SIG-M5 treated with dmso at 0.1 percent for 504 hours (cell line): ENCODE measurements around the gene ZNF532.
A peak's percentile ranks its signal among the peaks of the same experiment; 100 is the strongest.
"Not testable (repeated sequence)": the region's sequence is repeated elsewhere in the genome, so short reads cannot be mapped to it uniquely, and the experiment has no call there.

Experiments
- DNase-seq: peaks from one replicate; lab custom pipeline; 2025; ENCODE audit not compliant: unreplicated experiment; lab: John Stamatoyannopoulos, UW

The ZNF532 gene

DNA sequence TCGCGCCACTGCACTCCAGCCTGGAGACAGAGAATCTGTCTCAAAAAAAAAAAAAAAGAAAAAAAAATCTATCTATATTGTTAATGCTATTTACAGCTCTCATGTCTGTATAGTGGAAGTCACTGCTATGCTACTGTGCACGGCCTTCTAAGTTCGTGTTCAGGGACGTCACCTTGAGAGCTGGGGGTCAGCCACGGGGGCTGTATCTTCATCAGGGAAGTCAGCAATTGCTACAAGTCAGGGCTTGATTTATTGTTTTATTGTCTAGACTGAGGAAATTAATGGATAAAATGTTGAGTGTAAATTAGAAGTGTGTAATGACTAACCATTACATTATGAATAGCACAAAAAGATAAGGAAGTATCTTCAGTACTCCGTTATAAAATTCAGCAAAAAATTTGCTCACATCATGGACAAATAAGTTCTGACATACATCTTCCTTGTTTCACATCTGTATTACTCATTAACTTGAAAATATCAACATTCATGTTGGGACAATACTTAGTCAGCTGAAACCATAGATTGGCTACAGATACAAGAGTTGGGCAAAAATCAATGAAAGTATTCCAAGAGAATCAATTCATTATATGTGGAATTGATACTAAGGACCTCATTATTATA is 138.4 kb downstream of the ZNF532 start:
- DNase-seq, result no peak

DNA sequence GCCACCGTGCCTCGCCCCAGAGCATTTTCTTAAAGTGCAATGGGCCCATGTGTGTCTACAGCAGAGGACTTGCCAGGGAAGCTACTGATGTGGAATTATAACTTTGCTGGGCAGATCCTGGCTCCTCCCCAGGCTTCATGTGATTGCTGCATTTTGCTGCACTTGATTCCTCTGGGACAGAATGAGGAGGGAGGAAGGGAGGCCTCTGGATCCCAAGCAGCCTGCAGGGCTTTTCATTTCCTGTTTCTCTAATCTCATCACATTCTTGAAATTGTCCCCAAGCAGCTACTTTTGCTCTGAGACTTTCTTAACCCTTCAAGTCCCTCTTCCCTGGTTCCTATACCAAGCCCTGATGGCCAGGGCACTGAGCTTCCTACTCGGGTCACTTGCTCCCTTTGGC is 140.6 kb downstream of the ZNF532 start:
- DNase-seq, result no peak

DNA sequence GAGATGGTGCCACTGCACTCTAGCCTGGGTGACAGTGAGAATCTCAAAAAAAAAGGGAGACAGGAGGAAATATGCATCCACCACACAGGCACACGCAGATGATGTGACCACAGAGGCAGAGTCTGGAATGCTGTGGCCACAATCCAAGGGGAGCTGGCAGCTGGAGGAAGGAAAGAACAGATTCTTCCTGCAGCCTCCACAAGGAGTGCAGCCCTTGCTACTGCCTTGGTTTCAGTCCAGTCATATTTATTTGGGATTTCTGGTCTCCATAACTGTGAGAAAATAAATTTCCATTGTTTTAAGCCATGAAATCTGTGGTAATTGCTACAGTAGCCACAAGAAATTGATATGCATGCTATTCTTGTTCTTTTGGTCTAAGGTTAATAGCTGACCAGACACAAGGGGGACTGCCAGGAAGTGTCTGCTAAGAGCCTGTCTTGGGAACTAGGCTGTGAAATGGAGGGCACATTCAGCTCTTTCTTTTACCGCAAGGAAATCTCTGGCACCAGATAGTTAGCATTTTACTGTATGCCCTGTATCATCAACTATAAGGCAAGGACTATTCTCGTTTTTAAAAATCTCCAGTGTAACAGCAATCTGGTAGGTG is 141.9 kb downstream of the ZNF532 start:
- no peak for DNase-seq

DNA sequence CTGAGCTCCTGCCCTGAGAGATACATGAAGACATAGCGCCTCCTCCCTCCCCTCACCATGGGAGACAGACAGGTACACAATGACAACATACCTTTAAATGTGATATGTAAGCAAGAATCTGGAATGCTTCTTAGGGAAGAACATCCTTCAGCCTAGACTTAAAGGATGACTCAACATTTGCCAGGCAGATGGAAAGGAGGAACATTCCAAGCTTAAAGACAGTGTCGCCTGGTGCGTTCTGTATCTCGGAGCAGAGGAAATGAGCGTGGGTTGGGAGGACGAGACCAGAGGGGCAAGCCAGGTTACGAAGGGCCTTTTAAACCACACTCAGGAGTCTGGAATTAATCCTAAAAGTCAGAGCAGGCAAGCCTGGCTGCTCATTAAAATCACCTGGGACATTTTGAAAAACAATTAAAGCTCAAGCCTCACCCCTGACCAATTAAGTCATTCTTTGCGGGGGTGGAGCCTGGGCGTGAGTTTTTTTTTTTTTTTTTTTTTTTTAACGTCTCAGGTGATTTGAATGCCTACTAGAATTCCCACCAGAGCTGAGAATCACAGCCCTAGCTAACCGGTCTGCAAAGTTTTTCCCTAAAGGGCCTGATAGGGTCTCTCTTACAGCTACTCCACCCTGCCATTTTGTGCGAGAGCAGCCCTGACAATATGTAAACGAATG is 143.8 kb downstream of the ZNF532 start:
- DNase-seq, result no peak

DNA sequence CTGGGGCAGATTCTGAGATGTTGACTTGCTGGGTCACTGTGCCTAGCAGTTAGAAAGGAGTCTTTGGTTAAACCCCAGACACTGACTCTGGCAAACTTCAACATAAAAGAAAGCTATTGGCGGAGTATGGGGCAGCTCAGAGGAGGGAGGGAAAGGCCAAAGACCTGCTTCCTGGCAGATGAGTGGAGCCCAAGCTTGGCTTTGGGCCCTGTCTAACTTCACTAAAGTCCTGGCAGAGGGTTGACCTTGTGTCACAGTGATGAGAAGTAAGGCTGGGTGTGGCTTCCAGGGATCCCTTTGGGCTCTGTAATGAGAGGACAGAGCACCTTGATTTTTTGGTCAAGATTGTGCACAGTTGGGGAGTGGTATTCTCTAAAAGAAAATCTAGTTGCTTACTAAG is 145.2 kb downstream of the ZNF532 start:
- no peak for DNase-seq

DNA sequence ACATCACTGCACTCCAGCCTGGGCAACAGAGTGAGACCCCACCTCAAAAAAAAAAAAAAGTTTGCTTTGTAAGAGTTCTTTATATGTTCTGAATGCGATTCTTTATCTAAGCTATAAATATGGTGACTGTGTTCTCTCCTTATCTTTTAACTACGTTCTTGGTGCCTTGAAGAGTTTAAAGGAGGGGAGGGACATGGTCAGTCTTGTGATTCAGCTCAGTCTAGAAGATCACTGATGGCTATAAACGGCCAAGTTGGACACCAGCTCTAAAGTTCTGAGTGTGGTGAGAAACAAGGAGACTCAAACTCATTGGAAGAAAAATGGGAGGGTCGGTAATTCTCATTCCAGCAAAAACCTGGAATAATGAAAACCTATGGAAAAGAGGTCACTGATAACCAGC is 146.6 kb downstream of the ZNF532 start:
- no peak for DNase-seq

DNA sequence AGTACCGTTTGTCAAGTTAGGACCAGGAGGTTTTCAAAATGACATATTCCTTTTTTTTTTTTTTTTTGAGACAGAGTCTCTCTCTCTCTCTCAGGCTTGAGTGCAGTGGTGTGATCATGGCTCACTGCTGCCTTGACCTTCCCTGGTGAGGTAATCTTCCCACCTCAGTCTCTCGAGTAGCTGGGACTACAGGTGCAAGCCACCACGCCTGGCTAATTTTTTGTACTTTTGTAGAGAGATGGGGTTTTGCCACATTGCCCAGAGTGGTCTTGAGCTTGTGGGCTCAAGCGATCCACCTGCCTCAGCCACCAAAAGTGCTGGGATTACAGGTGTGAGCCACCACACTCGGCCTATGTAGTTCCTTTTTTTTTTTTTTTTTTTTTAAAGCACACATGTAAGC is 147.1 kb downstream of the ZNF532 start:
- DNase-seq, result no peak

DNA sequence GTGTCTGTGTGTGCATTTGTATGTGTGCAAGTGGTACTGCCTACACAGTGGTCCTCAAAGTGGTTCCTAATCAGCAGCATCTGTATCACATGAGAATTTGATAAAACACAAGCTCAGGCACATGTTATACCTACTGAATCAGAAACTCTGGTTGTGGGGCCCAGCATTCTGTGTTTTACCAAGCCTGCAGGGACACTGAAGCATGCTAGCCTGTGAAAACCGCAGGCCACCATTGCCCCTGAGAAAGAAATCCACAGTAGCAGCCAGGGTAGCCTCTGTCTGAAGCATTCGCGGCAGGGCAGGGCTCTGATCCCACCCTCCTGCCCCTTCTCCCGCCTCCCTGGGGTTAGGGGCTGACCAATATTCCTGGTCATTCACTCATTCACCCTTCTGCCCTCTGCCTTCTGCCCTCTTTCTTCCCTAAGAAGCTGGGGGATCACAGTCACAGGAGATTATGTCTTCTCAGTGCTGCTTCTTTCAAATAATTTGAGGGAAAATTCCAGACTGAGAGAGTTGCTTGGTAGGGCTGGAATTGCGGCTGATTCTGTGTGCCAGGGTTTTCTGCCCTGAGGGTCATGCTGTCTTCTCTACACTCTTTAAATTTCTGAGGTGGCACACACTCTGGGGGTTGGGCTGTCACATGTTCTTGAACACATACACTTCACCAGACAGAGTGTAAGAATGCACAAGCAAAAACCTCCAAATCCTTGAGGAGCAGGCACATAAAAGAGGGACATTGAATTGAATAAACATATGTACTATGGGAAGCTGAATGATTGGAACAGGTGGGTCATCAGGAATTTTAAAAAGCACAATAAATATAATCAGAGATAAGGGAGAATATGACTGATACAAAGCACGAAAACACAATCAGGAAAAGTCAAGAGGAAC is 148.4 kb downstream of the ZNF532 start:
- no peak for DNase-seq

DNA sequence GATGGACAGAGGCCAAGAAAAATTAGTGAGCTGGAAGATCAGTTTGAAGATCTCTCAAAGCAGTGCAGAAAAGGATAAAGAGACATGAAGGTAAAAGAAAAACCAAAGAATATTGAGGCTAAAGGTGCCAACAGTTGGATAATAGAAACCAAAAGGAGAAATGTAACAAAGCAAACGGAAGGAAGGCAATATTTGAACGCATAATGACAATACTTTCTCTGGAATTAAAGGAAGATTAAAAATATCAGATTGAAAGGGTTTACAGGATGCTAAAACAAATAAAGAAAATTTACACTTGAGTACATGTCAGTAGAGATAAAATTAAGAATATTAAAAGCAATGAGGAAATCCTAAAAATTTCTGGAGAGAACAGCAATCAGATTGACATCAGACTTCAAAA is 149.1 kb downstream of the ZNF532 start:
- DNase-seq, result no peak

DNA sequence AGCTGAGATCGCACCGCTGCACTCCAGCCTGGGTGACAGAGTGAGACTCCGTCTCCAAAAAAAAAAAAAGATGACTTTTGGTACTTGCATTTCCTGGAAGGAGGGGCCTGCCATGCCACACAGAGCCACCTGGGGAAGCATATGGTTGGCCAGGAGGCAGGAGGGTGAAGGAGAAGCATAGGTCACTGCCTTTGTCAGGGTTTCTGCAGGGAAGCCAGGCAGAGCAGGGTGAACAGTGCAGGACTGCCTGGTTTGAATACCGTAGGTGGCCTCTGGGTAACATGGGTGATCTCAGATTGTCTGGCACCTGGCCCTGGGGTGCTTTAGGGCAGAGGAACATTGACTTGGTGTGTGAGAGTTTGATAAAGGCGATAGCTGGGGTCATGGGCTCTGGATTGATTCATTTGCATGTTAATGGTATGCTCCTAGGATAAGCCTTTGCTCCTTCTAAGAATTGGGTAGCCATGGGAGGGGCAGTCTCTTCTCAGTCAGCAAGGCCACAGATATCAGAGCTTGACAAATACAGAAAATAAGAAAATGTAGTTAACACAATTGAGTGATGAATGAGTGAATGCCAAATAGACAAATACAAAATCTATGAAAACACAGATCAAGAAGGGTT is 151.0 kb downstream of the ZNF532 start:
- DNase-seq, result no peak

DNA sequence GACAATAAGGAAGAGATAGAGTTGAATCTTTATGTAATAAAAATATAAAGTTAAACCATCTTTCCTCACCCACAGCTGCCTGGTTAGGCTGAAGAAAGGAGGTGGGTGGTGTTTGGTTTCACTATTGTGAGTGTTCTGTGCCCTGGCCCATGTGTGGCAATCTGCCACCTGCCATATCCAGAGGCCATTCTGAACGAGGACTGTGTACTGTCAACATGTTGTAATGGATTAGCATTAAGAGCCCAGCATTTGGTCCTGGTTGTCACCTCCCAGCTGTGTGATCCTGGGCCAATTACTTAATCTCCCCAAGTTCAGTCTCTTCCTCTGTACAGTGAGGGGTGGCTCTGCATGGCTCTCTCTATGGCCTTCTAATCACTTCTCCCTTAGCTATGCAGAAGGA is 156.8 kb downstream of the ZNF532 start:
- no peak for DNase-seq

DNA sequence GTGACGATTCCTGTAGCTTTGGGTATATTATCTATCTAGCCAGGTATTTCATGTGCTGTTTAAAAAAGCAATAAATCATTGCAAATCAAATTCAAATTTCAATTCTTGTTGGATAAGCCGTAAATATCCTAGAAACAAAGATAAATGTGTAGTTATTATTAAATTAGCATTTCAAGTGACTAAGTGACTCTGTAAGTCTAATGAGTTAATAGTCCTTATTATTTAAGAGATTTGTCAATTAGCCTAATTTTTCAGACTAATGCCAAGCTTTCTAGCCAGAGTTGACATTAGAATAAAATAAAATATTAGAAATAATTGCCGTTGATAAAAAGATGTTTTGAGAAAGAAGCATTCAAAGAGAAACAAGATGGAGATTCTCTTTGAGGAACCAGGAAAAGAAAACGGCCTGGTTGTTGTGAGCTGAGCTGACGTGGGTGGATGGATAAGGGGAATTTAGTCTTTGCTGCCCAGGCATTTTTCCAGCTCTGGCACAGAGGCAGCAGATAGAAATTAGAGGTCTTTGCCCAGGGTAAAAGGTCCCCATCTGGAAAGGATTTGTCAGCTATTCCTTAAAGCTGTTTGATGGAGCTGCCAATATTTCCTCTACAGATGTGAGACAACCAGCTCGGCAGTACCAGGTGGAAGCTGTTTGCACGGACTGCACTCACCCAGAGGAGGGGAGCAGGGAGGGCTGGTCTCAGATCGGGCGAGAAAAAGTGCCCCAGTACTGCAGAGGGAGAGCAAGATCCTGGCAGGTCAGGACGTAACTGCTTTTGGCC is 157.7 kb downstream of the ZNF532 start:
- no peak for DNase-seq

DNA sequence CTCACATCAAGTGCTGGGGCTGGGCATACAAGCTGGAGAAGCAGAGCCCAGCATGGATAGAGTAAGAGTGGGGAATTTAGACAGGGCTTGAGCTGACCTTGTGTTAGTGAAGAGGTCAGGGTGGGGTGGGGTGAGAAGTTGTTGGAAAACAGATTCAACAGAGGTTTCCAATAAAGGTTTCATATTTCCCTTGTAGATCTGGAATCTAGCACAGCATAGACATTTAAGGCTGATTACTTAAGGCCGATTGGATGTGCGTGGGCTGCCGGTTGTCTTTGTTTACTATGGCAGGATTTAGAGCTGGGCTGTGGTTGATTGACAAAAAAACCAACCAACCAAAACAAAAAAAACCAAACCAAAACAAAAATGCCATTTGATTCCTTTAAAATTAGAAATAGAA is 160.2 kb downstream of the ZNF532 start:
- DNase-seq, result no peak

DNA sequence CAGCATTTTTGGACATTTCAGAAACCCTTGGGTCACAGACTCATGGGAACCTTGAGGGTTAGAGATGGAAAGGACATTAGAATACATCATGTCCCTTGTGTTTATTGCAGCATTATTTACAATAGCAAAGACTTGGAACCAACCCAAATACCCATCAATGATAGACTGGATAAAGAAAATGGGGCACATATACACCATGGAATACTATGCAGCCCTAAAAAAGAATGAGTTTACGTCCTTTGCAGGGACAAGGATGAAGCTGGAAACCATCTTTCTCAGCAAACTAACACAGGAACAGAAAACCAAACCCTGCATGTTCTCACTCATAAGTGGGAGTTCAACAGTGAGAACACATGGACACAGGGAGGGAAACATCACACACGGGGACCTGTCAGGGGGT is 160.9 kb downstream of the ZNF532 start:
- DNase-seq, result not testable (repeated sequence)

DNA sequence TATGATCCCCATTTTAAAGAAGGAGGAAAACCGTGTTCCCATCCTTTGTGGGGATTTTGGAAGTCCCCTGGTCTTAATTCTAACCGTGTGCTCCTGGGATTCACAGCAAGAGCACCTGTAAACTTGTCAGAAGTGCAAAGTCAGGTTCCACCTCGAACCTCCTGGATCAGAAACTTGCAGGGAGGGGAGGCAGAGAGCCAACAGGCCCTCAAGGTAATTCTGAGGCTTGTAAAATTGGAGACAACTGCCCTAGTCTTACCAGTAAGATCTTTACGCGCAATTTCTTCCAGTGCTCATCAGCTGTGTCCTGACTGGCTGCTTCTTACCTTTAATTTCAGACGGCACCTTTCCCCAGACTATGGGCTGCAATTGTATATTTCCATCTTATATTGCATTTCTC is 161.7 kb downstream of the ZNF532 start:
- DNase-seq, result no peak

DNA sequence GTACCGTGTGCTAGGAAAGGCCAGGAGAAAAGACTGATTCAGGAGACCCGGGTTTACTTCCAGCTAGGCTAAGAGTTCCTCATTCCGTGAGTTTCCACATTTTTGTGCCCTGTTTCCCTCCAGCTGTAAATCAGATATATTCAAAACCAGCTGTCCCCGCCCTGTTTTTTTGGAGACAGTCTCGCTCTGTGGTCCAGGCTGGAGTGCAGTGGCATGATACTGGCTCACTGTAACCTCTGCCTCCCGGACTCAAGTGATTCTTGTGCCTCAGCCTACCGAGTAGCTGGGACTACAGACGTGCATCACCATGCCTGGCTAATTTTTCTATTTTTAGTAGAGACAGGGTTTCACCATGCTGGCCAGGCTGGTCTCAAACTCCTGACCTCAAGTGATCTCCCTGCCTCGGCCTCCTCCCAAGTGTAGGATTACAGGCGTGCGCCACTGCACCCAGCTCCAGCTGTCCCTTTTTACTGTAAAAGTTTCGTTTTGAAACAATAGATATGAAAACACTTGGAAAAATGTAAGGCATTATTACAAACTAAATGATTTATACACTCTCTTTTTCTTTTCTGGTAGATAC is 162.2 kb downstream of the ZNF532 start:
- no peak for DNase-seq

DNA sequence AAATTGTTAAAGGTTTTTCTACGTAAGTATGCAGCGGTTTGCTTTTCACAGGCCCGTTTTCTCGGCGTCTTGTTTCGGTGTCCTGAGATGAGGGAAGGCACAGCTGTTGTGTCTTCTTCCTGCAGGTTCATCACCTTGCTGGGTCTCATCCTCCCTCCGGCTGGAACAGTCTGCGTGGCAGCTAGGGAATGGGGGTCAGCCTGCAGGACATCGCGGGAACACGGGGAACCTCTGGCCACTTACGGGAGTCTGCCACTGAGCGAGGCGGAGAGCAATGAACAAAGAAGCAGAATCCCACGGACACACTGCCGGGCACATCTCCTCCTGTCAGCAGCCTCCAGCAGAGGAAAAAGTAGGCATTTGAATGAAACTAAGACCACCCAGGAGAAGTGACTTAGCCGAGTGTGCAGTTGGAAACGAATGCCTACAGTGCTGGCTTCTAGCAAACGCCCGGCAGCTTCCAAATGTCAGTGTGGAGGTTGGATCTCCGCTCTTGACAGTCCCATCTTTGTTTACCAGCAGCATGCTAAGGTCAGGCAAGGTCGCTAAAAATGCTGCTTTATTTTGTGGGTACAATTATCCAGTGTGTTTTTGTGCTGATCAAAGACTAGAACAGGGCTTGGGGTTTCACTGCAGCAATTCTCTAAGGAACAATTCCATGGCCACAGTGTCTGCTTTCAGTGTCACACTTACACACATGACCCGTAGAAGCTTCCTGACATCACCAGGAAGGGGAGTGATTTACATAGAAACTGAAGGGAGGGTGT is 165.2 kb downstream of the ZNF532 start:
- DNase-seq, result no peak

DNA sequence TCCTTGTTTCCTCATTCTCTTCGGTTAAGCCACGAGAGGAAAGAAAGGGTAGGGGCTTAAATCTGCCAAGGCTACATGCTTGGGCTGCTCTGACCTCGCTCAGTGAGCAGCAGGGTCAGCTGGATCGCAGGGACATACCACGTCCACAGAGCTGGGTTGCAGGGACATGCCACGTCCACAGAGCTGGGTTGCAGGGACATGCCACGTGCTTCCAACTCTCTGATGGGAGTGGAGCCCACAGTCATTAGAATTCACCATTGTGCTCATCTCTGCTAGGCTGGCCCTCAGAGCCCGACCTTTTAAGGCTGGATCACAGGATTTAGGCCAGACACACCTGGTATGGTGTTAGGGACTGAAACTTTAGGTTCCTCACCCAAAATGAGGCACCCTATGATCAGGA is 167.6 kb downstream of the ZNF532 start:
- DNase-seq, result no peak

DNA sequence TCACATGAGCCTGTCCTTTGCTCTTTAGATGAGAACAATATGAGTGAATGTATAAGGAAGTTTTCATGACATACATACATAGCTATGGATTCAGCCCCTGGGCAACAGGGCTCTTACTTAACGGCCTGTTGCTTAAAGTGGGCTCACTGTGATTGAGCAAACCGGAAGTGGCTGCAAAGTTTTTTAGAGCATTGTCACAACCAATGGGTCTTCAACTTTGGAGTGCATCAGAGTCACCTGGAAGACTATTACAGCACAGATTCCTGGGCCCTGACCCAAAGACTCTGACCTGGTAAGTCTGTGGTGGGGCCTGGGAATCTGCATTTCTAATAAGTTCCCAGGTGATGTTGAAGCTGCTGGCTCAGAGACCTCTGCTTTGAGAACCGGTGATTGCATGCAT is 168.7 kb downstream of the ZNF532 start:
- DNase-seq, result peak; percentile 21
